Measurements from ENCODE around the gene VAV3. TPM values are rescaled to one million over a fixed set of nuclear protein-coding genes. Genes with fewer than 3 reads are reported as not detected.

VAV3 gene
- total and polyA plus RNA-seq, 3 donors from 2014 or later, result 10.1 to 11.4 (median 11.3) TPM

DNA sequence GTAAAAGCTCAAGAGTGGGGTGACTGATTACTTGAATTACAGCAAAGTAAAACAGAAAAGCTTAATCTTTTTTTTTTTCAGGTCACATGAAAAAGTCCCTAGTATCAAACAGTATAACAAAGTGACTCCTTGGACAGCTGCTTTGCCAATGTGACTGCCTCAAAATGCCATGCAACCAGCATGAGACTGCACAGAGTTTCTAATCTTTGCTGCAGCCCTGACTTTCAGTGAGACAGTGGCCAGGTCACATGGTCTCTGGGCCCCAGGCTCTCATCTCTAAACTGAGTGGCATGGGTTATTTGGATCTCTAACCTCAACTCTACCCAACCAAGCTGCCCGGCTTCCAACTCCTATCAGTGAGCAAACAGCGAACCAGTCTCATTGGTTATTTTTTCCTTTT, 169.0 kb downstream of the VAV3 start:
- H3K4me1 ChIP-seq, result peaks cover 2% of the 10 kb centered on the region
- no peaks in the 10 kb centered on the region for H3K27me3 ChIP-seq
- no peak overlapping the region for H3K27ac ChIP-seq
- no peak overlapping the region for H3K4me3 ChIP-seq
- no peak for TF ChIP-seq POLR2A (IDR thresholded peaks at IDR 0.05)
- TF ChIP-seq, protein P1, sequence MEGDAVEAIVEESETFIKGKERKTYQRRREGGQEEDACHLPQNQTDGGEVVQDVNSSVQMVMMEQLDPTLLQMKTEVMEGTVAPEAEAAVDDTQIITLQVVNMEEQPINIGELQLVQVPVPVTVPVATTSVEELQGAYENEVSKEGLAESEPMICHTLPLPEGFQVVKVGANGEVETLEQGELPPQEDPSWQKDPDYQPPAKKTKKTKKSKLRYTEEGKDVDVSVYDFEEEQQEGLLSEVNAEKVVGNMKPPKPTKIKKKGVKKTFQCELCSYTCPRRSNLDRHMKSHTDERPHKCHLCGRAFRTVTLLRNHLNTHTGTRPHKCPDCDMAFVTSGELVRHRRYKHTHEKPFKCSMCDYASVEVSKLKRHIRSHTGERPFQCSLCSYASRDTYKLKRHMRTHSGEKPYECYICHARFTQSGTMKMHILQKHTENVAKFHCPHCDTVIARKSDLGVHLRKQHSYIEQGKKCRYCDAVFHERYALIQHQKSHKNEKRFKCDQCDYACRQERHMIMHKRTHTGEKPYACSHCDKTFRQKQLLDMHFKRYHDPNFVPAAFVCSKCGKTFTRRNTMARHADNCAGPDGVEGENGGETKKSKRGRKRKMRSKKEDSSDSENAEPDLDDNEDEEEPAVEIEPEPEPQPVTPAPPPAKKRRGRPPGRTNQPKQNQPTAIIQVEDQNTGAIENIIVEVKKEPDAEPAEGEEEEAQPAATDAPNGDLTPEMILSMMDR (IDR thresholded peaks at IDR 0.05), result no peak
- no peaks in the 10 kb centered on the region for H3K36me3 ChIP-seq (ENCODE audit: low read depth, missing control alignments)
- no peak for DNase-seq
- H3K9me3 ChIP-seq, result no peaks in the 10 kb centered on the region
- WGBS, 2 donors, result 98 to 100% methylated on average over 2 of the region's 2 CpGs
- intact Hi-C loops (cut with DNase I; ENCODE audit: low total_unique reads), result no loop called here

GRCh38 chr1:107795441-107795840, 169.5 kb downstream of the VAV3 start:
- no peak overlapping the region for H3K27ac ChIP-seq
- H3K4me1 ChIP-seq, result peaks cover 2% of the 10 kb centered on the region
- WGBS, 2 donors, result 76 to 79% methylated on average over 1 of the region's 1 CpG
- DNase-seq, result no peak
- no peaks in the 10 kb centered on the region for H3K36me3 ChIP-seq (ENCODE audit: low read depth, missing control alignments)
- intact Hi-C loops (cut with DNase I; ENCODE audit: low total_unique reads), result no loop called here
- no peaks in the 10 kb centered on the region for H3K27me3 ChIP-seq
- TF ChIP-seq, protein P1 (IDR thresholded peaks at IDR 0.05), result no peak
- no peaks in the 10 kb centered on the region for H3K9me3 ChIP-seq
- H3K4me3 ChIP-seq, result no peak overlapping the region

- intact Hi-C loops (cut with DNase I; ENCODE audit: low total_unique reads), result no loop called here
- no peaks in the 10 kb centered on the region for H3K27me3 ChIP-seq
- no peak for TF ChIP-seq POLR2A (IDR thresholded peaks at IDR 0.05)
- TF ChIP-seq, protein P1 (IDR thresholded peaks at IDR 0.05), result no peak
- no peak overlapping the region for H3K4me3 ChIP-seq
- no peak overlapping the region for H3K27ac ChIP-seq
- no peak for DNase-seq
- peaks cover 2% of the 10 kb centered on the region for H3K4me1 ChIP-seq
- no peaks in the 10 kb centered on the region for H3K36me3 ChIP-seq (ENCODE audit: low read depth, missing control alignments)
- WGBS, 2 donors, result 81 to 89% methylated on average over 2 of the region's 2 CpGs
- H3K9me3 ChIP-seq, result no peaks in the 10 kb centered on the region
Observed at GRCh38 chr1:107794571-107794970, 170.4 kb downstream of the VAV3 start.

DNA sequence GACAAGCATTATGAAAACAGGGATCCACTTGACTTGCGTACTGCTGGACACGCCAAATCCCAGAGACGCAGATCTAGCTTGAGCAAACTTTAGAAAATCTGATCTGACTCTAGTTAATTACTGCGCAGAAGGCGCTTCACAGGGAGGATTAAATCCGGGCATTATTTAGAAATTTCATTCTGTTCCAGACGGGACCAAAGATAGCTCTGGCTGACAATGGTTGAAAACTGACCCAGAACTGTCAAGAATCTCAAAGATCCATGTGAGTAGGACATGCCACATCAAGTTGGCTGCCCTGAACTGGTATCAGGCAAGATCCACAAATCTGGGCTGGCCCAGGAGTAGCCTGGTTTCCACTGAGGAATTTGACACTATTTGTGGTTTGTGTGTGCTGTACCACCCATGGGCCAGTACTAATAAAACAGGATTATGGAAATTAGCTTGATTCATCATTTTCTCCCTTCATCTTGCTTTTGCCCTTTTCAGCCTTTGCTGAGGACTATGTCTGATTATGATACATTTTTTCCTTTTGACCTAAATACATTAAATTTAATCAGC, 171.0 kb downstream of the VAV3 start:
- TF ChIP-seq POLR2A (IDR thresholded peaks at IDR 0.05), result no peak
- TF ChIP-seq, protein P1 (IDR thresholded peaks at IDR 0.05), result no peak
- DNase-seq, result no peak
- Histone ChIP-seq H3K27me3 (no peaks in the 10 kb centered on the region), H3K4me3 (no peak overlapping the region), H3K27ac (no peak overlapping the region), H3K4me1 (peaks cover 2% of the 10 kb centered on the region), H3K36me3 (ENCODE audit: low read depth, missing control alignments) (no peaks in the 10 kb centered on the region), H3K9me3 (no peaks in the 10 kb centered on the region)
- 91 to 97% methylated on average over 7 of the region's 7 CpGs for WGBS, 2 donors
- intact Hi-C loops (cut with DNase I; ENCODE audit: low total_unique reads), result no loop called here

- Histone ChIP-seq H3K36me3 (ENCODE audit: low read depth, missing control alignments) (no peaks in the 10 kb centered on the region), H3K4me3 (no peak overlapping the region), H3K9me3 (no peaks in the 10 kb centered on the region), H3K4me1 (peaks cover 2% of the 10 kb centered on the region), H3K27ac (no peak overlapping the region), H3K27me3 (no peaks in the 10 kb centered on the region)
- TF ChIP-seq POLR2A (IDR thresholded peaks at IDR 0.05), result no peak
- TF ChIP-seq, protein P1 (IDR thresholded peaks at IDR 0.05), result no peak
- intact Hi-C loops (cut with DNase I; ENCODE audit: low total_unique reads), result no loop called here
- no peak for DNase-seq
Observed at GRCh38 chr1:107791348-107791747, 173.6 kb downstream of the VAV3 start.
